ENCODE results near the gene BACE2.

Gene BACE2

GRCh38 chr21:41167348-41168342, at the start of gene BACE2:
BACE2 (plus strand) TSS chr21:41168160; CDS start chr21:41168264, 104 bp downstream.
- peak; percentile 52 for DNase-seq (ENCODE audit: extremely low read depth, low read depth)
- TF ChIP-seq CTCF (IDR thresholded peaks at IDR 0.05; ENCODE audit: low read depth, low read length): peak; percentile 39

- no peak for TF ChIP-seq CTCF (IDR thresholded peaks at IDR 0.05; ENCODE audit: low read depth, low read length)
- DNase-seq (ENCODE audit: extremely low read depth, low read depth): no peak
These were observed 48.1 kb upstream of the BACE2 start for GRCh38 chr21:41119901-41120300.

GRCh38 chr21:41120997-41121396, 47.0 kb upstream of the BACE2 start:
- TF ChIP-seq CTCF (IDR thresholded peaks at IDR 0.05; ENCODE audit: low read depth, low read length): no peak
- no peak for DNase-seq (ENCODE audit: extremely low read depth, low read depth)

GRCh38 chr21:41121785-41122415, 46.1 kb upstream of the BACE2 start:
- peak; percentile 87 for TF ChIP-seq CTCF (IDR thresholded peaks at IDR 0.05; ENCODE audit: low read depth, low read length)
- peak; percentile 18 for DNase-seq (ENCODE audit: extremely low read depth, low read depth)

GRCh38 chr21:41124641-41125201, 43.2 kb upstream of the BACE2 start:
- DNase-seq (ENCODE audit: extremely low read depth, low read depth): no peak
- no peak for TF ChIP-seq CTCF (IDR thresholded peaks at IDR 0.05; ENCODE audit: low read depth, low read length)

GRCh38 chr21:41128981-41129380, 39.0 kb upstream of the BACE2 start:
- TF ChIP-seq CTCF (IDR thresholded peaks at IDR 0.05; ENCODE audit: low read depth, low read length): no peak
- no peak for DNase-seq (ENCODE audit: extremely low read depth, low read depth)

- DNase-seq (ENCODE audit: extremely low read depth, low read depth): no peak
- no peak for TF ChIP-seq CTCF (IDR thresholded peaks at IDR 0.05; ENCODE audit: low read depth, low read length)
These were observed 37.1 kb upstream of the BACE2 start for GRCh38 chr21:41130883-41131282.

Measured in AG09319 (cell line).